GM19328 (cell line): Measurements from ENCODE around the gene OR5H2.
A peak's percentile ranks its signal among the peaks of the same experiment; 100 is the strongest.

Experiments
- ATAC-seq: cut with Tn5 transposase; IDR thresholded peaks from one replicate; pipeline ENCODE4 v1.9.1; 2021; ENCODE audit warnings: mild to moderate bottlenecking, moderate library complexity; ENCODE audit not compliant: unreplicated experiment

The OR5H2 gene

DNA sequence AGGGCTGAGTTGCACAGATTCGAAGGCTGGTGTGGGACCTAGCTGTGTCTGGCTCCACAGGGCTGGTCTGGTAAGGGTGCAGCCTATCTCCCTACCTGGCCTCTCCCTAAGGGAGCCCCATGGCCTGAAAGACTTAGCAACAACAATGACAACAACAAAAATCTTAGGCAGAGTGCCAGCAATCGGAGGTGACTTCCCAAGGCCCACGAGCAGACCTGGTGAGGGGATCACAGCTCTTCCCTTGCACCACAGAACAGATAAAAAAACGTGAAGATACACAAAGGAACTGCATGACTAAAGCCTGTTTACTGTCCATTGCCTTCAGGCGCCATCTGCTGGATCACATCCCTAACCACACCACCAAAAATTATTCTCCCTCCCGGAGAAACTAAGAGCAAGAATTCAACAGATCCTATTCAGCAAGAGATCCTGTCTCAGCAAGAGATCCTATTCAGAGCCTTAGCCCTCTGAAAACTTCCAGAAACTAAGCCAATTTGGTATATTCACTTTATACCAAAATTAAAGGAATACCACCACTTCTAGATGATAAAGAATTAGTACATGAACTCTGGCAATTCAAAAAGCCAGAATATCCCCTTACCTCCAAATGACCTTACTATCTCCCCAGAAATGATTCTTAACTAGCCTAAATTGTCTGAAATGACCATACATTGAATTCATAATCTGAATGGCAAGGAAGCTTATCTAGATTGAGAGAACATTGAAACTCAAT, 47.3 kb downstream of the OR5H2 start:
- ATAC-seq, result peak; percentile 58

DNA sequence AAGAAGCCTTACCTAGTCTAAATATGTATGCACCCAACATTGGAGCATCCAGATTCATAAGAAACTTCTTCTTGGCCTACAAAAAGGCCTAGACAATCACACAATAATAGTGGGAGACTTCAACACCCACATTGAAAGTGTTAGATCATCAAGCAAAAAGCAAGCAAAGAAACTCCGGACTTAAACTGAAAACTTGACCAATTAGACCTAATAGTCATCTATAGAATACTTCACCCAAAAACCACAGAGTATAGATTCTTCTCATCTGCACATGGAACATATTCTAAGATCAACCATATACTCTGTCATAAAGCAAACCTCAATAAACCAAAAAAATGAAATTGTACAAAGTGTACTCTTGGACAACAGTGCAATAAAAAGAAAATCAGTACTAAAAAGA, 49.0 kb downstream of the OR5H2 start:
- ATAC-seq, result no peak
